Neural progenitor cell (in vitro differentiated cells): ENCODE measurements around the gene NRG3.

Experiments
- EZH2 ChIP-seq: fragments of 200-600 bp; sonication (generic); IDR thresholded peaks from 2 replicates; pipeline ENCODE4 v1.6.1; 2017; ENCODE audit warnings: antibody characterized with exemption, mild to moderate bottlenecking, moderate library complexity
- EZH2phosphoT487 ChIP-seq: fragments of 200-600 bp; sonication (generic); IDR thresholded peaks from 2 replicates; pipeline ENCODE4 v1.6.1; 2017; ENCODE audit warnings: antibody characterized with exemption
- TF ChIP-seq, protein P1 (sequence below): fragments of 200-600 bp; sonication (generic); IDR thresholded peaks from 2 replicates; pipeline ENCODE4 v1.5.1; 2017; ENCODE audit warnings: antibody characterized with exemption, mild to moderate bottlenecking

DNA sequence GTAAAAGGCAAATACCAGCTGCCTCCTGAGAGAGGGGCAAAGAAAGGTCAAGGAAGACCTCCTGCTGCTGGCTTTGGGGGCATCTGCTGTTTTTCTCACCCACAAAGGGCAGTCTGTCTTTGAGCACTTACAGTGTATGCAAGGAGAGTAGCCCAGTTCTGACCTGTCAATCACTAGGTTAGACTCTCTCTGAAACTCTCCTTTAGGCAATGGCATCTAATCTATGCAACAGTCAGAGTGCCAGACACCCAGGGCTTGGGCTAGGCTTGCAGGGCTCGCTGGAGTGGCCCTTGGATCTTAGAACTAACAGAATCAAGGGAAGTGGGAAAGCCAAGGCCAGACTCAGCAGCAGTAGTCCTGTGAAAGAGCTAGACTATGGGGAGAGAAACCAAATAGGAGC lies 522.9 kb downstream of the NRG3 start:
- TF ChIP-seq, protein P1, sequence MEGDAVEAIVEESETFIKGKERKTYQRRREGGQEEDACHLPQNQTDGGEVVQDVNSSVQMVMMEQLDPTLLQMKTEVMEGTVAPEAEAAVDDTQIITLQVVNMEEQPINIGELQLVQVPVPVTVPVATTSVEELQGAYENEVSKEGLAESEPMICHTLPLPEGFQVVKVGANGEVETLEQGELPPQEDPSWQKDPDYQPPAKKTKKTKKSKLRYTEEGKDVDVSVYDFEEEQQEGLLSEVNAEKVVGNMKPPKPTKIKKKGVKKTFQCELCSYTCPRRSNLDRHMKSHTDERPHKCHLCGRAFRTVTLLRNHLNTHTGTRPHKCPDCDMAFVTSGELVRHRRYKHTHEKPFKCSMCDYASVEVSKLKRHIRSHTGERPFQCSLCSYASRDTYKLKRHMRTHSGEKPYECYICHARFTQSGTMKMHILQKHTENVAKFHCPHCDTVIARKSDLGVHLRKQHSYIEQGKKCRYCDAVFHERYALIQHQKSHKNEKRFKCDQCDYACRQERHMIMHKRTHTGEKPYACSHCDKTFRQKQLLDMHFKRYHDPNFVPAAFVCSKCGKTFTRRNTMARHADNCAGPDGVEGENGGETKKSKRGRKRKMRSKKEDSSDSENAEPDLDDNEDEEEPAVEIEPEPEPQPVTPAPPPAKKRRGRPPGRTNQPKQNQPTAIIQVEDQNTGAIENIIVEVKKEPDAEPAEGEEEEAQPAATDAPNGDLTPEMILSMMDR: no peak
- TF ChIP-seq EZH2 (no peak), EZH2phosphoT487 (no peak)
